Measurements from ENCODE around the gene ARID5A. TPM values are rescaled to one million over a fixed set of nuclear protein-coding genes. Genes with fewer than 3 reads are reported as not detected.
A peak's percentile ranks its signal among the peaks of the same experiment; 100 is the strongest.

Gene ARID5A
- total RNA-seq, 2 experiments from 2014 or later, result 326 to 342 TPM

- H3K4me1 Mint-ChIP-seq (ENCODE audit: low read depth), result peaks cover 17% of the 10 kb centered on the region
- ChIA-PET POLR2A (interaction anchor here (1.4 kb wide), 1 partner anchor 14 kb away, joined by 4 read pairs; the partner anchor contains the start of gene ARID5A), CTCF (interaction anchor here (1.2 kb wide), 1 partner anchor 32 kb away, joined by 3 read pairs; no protein-coding TSS in a partner anchor)
- TF ChIP-seq, protein P1, sequence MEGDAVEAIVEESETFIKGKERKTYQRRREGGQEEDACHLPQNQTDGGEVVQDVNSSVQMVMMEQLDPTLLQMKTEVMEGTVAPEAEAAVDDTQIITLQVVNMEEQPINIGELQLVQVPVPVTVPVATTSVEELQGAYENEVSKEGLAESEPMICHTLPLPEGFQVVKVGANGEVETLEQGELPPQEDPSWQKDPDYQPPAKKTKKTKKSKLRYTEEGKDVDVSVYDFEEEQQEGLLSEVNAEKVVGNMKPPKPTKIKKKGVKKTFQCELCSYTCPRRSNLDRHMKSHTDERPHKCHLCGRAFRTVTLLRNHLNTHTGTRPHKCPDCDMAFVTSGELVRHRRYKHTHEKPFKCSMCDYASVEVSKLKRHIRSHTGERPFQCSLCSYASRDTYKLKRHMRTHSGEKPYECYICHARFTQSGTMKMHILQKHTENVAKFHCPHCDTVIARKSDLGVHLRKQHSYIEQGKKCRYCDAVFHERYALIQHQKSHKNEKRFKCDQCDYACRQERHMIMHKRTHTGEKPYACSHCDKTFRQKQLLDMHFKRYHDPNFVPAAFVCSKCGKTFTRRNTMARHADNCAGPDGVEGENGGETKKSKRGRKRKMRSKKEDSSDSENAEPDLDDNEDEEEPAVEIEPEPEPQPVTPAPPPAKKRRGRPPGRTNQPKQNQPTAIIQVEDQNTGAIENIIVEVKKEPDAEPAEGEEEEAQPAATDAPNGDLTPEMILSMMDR (IDR thresholded peaks at IDR 0.05), result no peak
- ATAC-seq (ENCODE audit: poor library complexity) (no peak), DNase-seq (no peak)
- H3K27me3 ChIP-seq (ENCODE audit: control insufficient read depth in 1 of 2, insufficient read depth in 2 of 2, low read length in 2 of 2), result no peaks in the 10 kb centered on the region
- H3K36me3 ChIP-seq (ENCODE audit: insufficient read depth, low read length), result no peaks in the 10 kb centered on the region
- intact Hi-C loops (cut with DNase I, micrococcal nuclease), result no loop called here
- no peak overlapping the region for H3K27ac ChIP-seq (ENCODE audit: low read depth in 1 of 2, low read length in 2 of 2)
- no peak overlapping the region for H3K4me3 Mint-ChIP-seq
- no peaks in the 10 kb centered on the region for H3K9me3 ChIP-seq (ENCODE audit: control insufficient read depth in 1 of 2, insufficient read depth in 1 of 2, low read length in 2 of 2)
- H3K4me1 ChIP-seq (ENCODE audit: insufficient read depth, low read length), result peaks cover 41% of the 10 kb centered on the region
- H3K36me3 Mint-ChIP-seq (ENCODE audit: low read depth), result no peaks in the 10 kb centered on the region
- H3K9me3 Mint-ChIP-seq, result no peaks in the 10 kb centered on the region
- no peak overlapping the region for H3K27ac Mint-ChIP-seq
- no peak overlapping the region for H3K4me3 ChIP-seq (ENCODE audit: low read length)
- H3K27me3 Mint-ChIP-seq, result no peaks in the 10 kb centered on the region
These were observed 14.0 kb upstream of the ARID5A start for GRCh38 chr2:96522304-96523203.

GRCh38 chr2:96523659-96524481 lies 12.7 kb upstream of the ARID5A start:
- no peaks in the 10 kb centered on the region for H3K27me3 Mint-ChIP-seq
- no peak for ATAC-seq (ENCODE audit: poor library complexity)

More at GRCh38 chr2:96523659-96524481, 12.7 kb upstream of the ARID5A start:
- POLR2A ChIA-PET, result no interaction called here
- TF ChIP-seq, protein P1 (IDR thresholded peaks at IDR 0.05), result no peak
- CTCF ChIA-PET, result no interaction called here
- DNase-seq, result peak in 1 of 14 experiments; percentile 37
- Histone ChIP-seq H3K4me1 (ENCODE audit: insufficient read depth, low read length) (peaks cover 54% of the 10 kb centered on the region), H3K36me3 (ENCODE audit: insufficient read depth, low read length) (no peaks in the 10 kb centered on the region), H3K9me3 (ENCODE audit: control insufficient read depth in 1 of 2, insufficient read depth in 1 of 2, low read length in 2 of 2) (no peaks in the 10 kb centered on the region), H3K4me3 (ENCODE audit: low read length) (no peak overlapping the region), H3K27ac (ENCODE audit: low read depth in 1 of 2, low read length in 2 of 2) (no peak overlapping the region), H3K27me3 (ENCODE audit: control insufficient read depth in 1 of 2, insufficient read depth in 2 of 2, low read length in 2 of 2) (no peaks in the 10 kb centered on the region)
- Mint-ChIP-seq H3K36me3 (ENCODE audit: low read depth) (no peaks in the 10 kb centered on the region), H3K27ac (no peak overlapping the region), H3K4me3 (peak overlapping the region; percentile 51), H3K9me3 (no peaks in the 10 kb centered on the region), H3K4me1 (ENCODE audit: low read depth) (peaks cover 29% of the 10 kb centered on the region)
- intact Hi-C loops (cut with DNase I, micrococcal nuclease), result no loop called here

All from CD4-positive, alpha-beta T cell (primary cell).